Subcutaneous adipose tissue (tissue), 4 donors: ENCODE measurements around the gene THRA. TPM values are rescaled to one million over a fixed set of nuclear protein-coding genes. Genes with fewer than 3 reads are reported as not detected.

Experiments used
- CTCF ChIP-seq: fragments of 450-650 bp; IDR thresholded peaks from one replicate; pipeline ENCODE4 v1.5.1; 2016; ENCODE audit warnings: low read depth, mild to moderate bottlenecking, control low read depth, antibody characterized with exemption, moderate library complexity
- total RNA-seq, 4 donors: library from RNA; depleted of rRNA; stranded (reverse); fragments of >200 nt; gene quantifications; one replicate each; pipeline ENCODE4 v1.1.0, GENCODE V29; 2016

Gene THRA
- total RNA-seq, 4 donors from 2014 or later, result 35.7 to 81.2 (median 47.1) TPM

GRCh38 chr17:40068917-40069750, 6.4 kb downstream of the THRA start:
- TF ChIP-seq CTCF, result no peak

- no peak for TF ChIP-seq CTCF
Measured at GRCh38 chr17:40069751-40070708, 7.3 kb downstream of the THRA start.

- no peak for TF ChIP-seq CTCF
Measured at GRCh38 chr17:40070709-40071312, 8.0 kb downstream of the THRA start.

GRCh38 chr17:40071313-40072039, 8.7 kb downstream of the THRA start:
- no peak for TF ChIP-seq CTCF

GRCh38 chr17:40072040-40072734, 9.4 kb downstream of the THRA start:
- no peak for TF ChIP-seq CTCF

GRCh38 chr17:40072735-40073346, 10.1 kb downstream of the THRA start:
- TF ChIP-seq CTCF, result no peak
